Measurements from ENCODE around the gene SPDYC.

The SPDYC gene

DNA sequence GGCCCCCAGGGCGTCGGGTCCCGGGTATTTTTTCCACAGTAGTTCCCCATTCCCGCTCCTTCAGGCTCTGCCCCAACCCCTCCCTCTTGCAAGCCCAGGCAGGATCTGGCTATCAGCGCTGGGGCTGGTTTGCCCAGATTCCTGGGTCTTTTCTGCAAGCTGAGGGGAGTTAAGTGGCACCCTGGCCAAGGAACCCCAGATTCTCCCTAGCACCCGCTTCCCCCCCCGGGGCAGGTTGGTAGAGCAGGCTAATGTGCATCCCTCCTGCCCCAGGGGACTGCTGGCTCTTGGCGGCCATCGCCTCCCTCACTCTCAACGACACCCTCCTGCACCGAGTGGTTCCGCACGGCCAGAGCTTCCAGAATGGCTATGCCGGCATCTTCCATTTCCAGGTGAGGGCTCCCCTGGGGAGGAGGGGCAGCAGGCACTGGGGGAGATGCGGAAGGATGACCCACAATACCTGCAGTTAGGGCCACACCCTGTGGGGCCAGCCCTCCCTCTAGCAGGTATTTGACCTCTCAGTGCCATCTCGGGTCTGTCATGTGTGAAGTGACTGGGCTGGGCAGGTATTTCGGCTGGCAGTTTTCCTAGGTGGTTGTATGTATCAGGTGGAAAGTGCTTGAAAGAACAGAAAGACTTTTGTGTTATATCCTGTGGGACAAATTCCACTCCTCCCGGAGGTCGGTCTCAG, 13.3 kb downstream of the SPDYC start:
- no peak for DNase-seq (ENCODE audit: low spot score)
- in situ Hi-C loops (cut with MboI; ENCODE audit: low sequenced_read_pairs, unreplicated experiment) = no loop called here
- TF ChIP-seq, protein P1, sequence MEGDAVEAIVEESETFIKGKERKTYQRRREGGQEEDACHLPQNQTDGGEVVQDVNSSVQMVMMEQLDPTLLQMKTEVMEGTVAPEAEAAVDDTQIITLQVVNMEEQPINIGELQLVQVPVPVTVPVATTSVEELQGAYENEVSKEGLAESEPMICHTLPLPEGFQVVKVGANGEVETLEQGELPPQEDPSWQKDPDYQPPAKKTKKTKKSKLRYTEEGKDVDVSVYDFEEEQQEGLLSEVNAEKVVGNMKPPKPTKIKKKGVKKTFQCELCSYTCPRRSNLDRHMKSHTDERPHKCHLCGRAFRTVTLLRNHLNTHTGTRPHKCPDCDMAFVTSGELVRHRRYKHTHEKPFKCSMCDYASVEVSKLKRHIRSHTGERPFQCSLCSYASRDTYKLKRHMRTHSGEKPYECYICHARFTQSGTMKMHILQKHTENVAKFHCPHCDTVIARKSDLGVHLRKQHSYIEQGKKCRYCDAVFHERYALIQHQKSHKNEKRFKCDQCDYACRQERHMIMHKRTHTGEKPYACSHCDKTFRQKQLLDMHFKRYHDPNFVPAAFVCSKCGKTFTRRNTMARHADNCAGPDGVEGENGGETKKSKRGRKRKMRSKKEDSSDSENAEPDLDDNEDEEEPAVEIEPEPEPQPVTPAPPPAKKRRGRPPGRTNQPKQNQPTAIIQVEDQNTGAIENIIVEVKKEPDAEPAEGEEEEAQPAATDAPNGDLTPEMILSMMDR (IDR thresholded peaks at IDR 0.05; ENCODE audit: borderline replicate concordance, control extremely low read depth, extremely low read depth, insufficient read depth, missing control alignments) = no peak

DNA sequence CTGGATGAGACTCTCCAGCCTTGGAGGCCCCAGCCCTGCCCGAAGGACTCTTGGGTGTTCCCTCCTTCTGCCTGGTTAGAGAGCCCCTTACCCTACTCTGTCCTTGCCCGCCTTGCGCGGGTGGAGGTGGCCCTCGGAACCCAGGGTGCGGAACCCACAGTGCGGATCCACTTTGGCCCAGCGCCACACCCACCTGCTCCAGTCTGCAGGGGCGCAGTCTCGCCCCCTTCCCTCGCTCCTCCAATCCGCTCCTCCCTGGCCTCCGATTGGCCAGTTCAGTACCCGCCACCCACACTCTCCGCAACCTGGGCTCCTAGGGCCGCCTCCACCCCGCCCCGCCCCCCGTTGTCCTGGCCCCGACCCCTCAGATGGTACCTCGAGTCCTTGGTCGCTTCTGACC, 14.1 kb downstream of the SPDYC start:
- in situ Hi-C loops (cut with MboI; ENCODE audit: low sequenced_read_pairs, unreplicated experiment) = no loop called here
- TF ChIP-seq, protein P1 (IDR thresholded peaks at IDR 0.05; ENCODE audit: borderline replicate concordance, control extremely low read depth, extremely low read depth, insufficient read depth, missing control alignments) = no peak
- DNase-seq (ENCODE audit: low spot score) = no peak

DNA sequence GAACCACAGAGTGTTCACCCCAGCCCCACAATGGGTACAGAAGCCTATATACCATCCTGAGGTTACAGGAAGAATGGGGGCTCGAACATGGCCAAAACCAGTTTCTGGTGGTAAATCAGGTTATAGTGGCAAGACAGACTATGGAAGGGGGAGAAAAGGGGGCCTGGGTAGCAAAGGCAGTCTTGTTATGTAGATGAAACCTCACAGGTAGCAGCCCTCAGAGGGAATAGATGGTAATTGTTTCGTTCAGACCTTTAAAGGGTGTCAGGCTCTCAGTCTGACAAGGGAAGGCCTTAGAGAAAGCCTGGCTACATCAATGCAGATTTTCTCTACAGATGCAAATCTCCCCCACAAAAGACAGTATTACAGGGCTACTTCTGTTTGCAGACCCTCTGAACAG, 15.1 kb downstream of the SPDYC start:
- TF ChIP-seq, protein P1 (IDR thresholded peaks at IDR 0.05; ENCODE audit: borderline replicate concordance, control extremely low read depth, extremely low read depth, insufficient read depth, missing control alignments) = no peak
- in situ Hi-C loops (cut with MboI; ENCODE audit: low sequenced_read_pairs, unreplicated experiment) = no loop called here
- no peak for DNase-seq (ENCODE audit: low spot score)

DNA sequence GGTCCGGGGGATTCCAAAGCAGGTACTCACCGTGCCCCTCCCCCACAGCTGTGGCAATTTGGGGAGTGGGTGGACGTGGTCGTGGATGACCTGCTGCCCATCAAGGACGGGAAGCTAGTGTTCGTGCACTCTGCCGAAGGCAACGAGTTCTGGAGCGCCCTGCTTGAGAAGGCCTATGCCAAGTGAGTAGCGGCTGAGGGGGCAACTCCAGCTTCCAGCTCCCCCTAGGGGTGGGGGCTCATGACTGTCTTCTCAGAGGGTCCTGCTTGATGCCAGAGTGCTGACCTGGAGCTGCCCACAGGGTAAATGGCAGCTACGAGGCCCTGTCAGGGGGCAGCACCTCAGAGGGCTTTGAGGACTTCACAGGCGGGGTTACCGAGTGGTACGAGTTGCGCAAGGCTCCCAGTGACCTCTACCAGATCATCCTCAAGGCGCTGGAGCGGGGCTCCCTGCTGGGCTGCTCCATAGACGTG, 15.9 kb downstream of the SPDYC start:
- no peak for DNase-seq (ENCODE audit: low spot score)
- in situ Hi-C loops (cut with MboI; ENCODE audit: low sequenced_read_pairs, unreplicated experiment) = no loop called here
- TF ChIP-seq, protein P1 (IDR thresholded peaks at IDR 0.05; ENCODE audit: borderline replicate concordance, control extremely low read depth, extremely low read depth, insufficient read depth, missing control alignments) = no peak

DNA sequence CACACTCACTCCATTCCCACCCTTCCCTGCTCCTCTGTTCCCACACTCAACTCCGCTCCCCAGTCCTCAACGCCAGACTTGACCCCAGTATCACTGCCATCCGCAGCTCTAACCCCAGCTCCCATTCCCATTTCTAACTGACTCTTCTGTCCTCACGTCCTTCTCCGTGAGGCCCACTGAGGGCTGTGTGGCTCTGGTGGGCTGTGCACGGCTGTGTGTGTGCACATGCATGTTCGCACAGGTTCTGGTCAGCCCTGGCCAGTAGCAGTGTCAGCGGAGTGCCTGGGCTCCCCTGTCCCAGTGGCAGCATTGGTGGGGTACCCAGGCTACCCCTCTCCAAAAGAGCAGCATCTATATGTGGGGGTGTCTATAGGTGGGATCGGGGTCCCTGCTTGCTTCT, 16.7 kb downstream of the SPDYC start:
- TF ChIP-seq, protein P1 (IDR thresholded peaks at IDR 0.05; ENCODE audit: borderline replicate concordance, control extremely low read depth, extremely low read depth, insufficient read depth, missing control alignments) = no peak
- in situ Hi-C loops (cut with MboI; ENCODE audit: low sequenced_read_pairs, unreplicated experiment) = no loop called here
- DNase-seq (ENCODE audit: low spot score) = no peak

DNA sequence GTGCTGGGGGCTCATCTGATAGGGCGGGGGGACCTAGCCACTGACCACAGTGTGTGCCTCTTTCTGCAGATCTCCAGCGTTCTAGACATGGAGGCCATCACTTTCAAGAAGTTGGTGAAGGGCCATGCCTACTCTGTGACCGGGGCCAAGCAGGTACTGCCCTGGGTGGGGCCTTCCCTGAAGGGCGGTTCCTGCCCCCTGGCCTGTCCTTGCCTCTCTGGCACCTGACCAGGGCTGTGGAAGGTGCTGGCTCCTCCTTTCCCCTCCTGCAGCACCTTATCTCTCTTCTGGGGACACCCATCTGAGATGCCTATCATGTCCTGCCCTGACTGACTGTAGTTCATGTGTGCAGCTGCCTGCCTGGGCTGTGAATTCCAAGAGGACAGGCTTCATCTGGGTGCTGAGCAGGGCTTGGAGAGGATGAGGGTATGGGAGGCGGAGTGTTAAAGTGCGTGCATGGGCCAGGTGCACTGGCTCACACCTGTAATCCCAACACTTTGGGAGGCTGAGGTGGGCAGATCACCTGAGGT, 17.2 kb downstream of the SPDYC start:
- in situ Hi-C loops (cut with MboI; ENCODE audit: low sequenced_read_pairs, unreplicated experiment) = no loop called here
- TF ChIP-seq, protein P1 (IDR thresholded peaks at IDR 0.05; ENCODE audit: borderline replicate concordance, control extremely low read depth, extremely low read depth, insufficient read depth, missing control alignments) = no peak
- no peak for DNase-seq (ENCODE audit: low spot score)
